H1 (cell line): ENCODE data around the gene PRKN. TPM values are rescaled to one million over a fixed set of nuclear protein-coding genes. Genes with fewer than 3 reads are reported as not detected.

Experiments used
- CTCF ChIA-PET: fragments of 300-600 bp; sonication (Branson Sonifier 250); formaldehyde crosslinking; loops from one replicate; lab custom pipeline; 2021; ENCODE audit not compliant: partially characterized antibody; lab: Charles Lee
- POLR2A ChIA-PET: fragments of 300-600 bp; sonication (Branson Sonifier 250); formaldehyde crosslinking; loops from one replicate; lab custom pipeline; 2021; ENCODE audit warnings: inconsistent platforms; ENCODE audit not compliant: partially characterized antibody; lab: Charles Lee
- DNase-seq, 2 experiments: peaks; one replicate each; pipeline versions ENCODE4 v3.0.0 to v3.0.0-alpha.2; 2010 to 2022; ENCODE audit warnings: low spot score in 2 of 2, low read depth in 1 of 2, mixed read lengths in 1 of 2
- FAIRE-seq: peaks from 2 replicates; lab custom pipeline; 2011; peaks lifted over from hg19 to GRCh38; lab: Jason Lieb, UNC
- H2AFZ ChIP-seq: 2 replicates; pipeline ENCODE4 v1.8.1; 2012; ENCODE audit warnings: low read length, inconsistent platforms
- H2AK5ac ChIP-seq: 2 replicates; pipeline ENCODE4 v1.6.1; 2013; ENCODE audit warnings: low read depth, low read length
- H2BK120ac ChIP-seq: replicated peaks from 2 replicates; pipeline ENCODE3; 2013; ENCODE audit warnings: low read depth, low read length, inconsistent platforms
- H2BK12ac ChIP-seq: 2 replicates; pipeline ENCODE4 v1.6.1; 2013; ENCODE audit warnings: low read depth, low read length
- H2BK15ac ChIP-seq: 2 replicates; pipeline ENCODE4 v1.6.1; 2013; ENCODE audit warnings: low read length
- H2BK20ac ChIP-seq: 2 replicates; pipeline ENCODE4 v1.6.1; 2013; ENCODE audit warnings: low read length
- H2BK5ac ChIP-seq: 2 replicates; pipeline ENCODE4 v1.6.1; 2013; ENCODE audit warnings: low read depth, low read length
- H3K14ac ChIP-seq: 2 replicates; pipeline ENCODE4 v1.6.1; 2013; ENCODE audit warnings: inconsistent platforms; ENCODE audit not compliant: insufficient read length
- H3K18ac ChIP-seq: 2 replicates; pipeline ENCODE4 v1.6.1; 2013; ENCODE audit warnings: low read length; ENCODE audit errors: extremely low read depth
- H3K23ac ChIP-seq: 2 replicates; pipeline ENCODE4 v1.6.1; 2013; ENCODE audit warnings: inconsistent platforms; ENCODE audit not compliant: insufficient read length
- H3K23me2 ChIP-seq: 2 replicates; pipeline ENCODE4 v1.6.1; 2013; ENCODE audit warnings: low read depth, low read length
- H3K27ac ChIP-seq: 2 replicates; pipeline ENCODE4 v1.6.1; 2011; ENCODE audit warnings: low read depth, low read length, inconsistent platforms
- H3K27me3 ChIP-seq, 4 experiments: replicated peaks in 1 of 4; 1 replicate in 1 of 4; 2 replicates in 3 of 4; pipeline versions ENCODE4 v1.6.1 to v1.8.1; 2011 to 2013; ENCODE audit warnings: low read length in 3 of 4, mild to moderate bottlenecking in 3 of 4, inconsistent platforms in 2 of 4, mixed read lengths in 2 of 4, moderate library complexity in 1 of 4; ENCODE audit not compliant: control insufficient read depth in 3 of 4, insufficient read depth in 3 of 4; ENCODE audit errors: extremely low read depth in 1 of 4
- H3K36me3 ChIP-seq, 4 experiments: 2 replicates each; pipeline versions ENCODE4 v1.6.1 to v1.8.1; 2011 to 2013; ENCODE audit warnings: mild to moderate bottlenecking in 4 of 4, low read length in 3 of 4, moderate library complexity in 2 of 4, control low read depth in 1 of 4, inconsistent platforms in 1 of 4; ENCODE audit not compliant: insufficient read depth in 4 of 4, control insufficient read depth in 2 of 4
- H3K4ac ChIP-seq: replicated peaks from 2 replicates; pipeline ENCODE3; 2013; ENCODE audit warnings: low read length, low read depth, mixed read lengths, inconsistent platforms; ENCODE audit not compliant: insufficient read length
- H3K4me1 ChIP-seq, 4 experiments: replicated peaks in 1 of 4; 1 replicate in 1 of 4; 2 replicates in 3 of 4; pipeline versions ENCODE4 v1.6.1 to v1.8.1; 2011 to 2013; ENCODE audit warnings: low read length in 3 of 4, inconsistent platforms in 2 of 4, mixed read lengths in 1 of 4; ENCODE audit not compliant: insufficient read depth in 4 of 4, control insufficient read depth in 3 of 4
- H3K4me2 ChIP-seq, 2 experiments: 2 replicates each; pipeline versions ENCODE4 v1.6.1 to v1.8.1; 2011 to 2013; ENCODE audit warnings: low read depth in 2 of 2, low read length in 2 of 2, control low read depth in 1 of 2, inconsistent platforms in 1 of 2, mild to moderate bottlenecking in 1 of 2; ENCODE audit not compliant: insufficient read depth in 1 of 2
- H3K4me3 ChIP-seq, 4 experiments: fragments of 200-600, 300-600 bp in 1 of 4; sonication (generic), shearing (Covaris generic), sonication (Bioruptor Twin) in 1 of 4; 2 replicates each; pipeline versions ENCODE4 v1.5.1 to v1.8.1; 2011 to 2016; ENCODE audit warnings: low read length in 4 of 4, low read depth in 3 of 4, control low read depth in 2 of 4, inconsistent platforms in 2 of 4, mild to moderate bottlenecking in 2 of 4, mixed read lengths in 1 of 4, moderate library complexity in 1 of 4; ENCODE audit not compliant: insufficient read depth in 2 of 4; ENCODE audit errors: extremely low read depth in 1 of 4
- H3K56ac ChIP-seq: replicated peaks from 2 replicates; pipeline ENCODE3; 2013; ENCODE audit warnings: low read depth, mild to moderate bottlenecking, mixed read lengths, low read length, inconsistent platforms; ENCODE audit not compliant: insufficient read length
- H3K79me1 ChIP-seq: 2 replicates; pipeline ENCODE4 v1.6.1; 2013; ENCODE audit warnings: low read depth, low read length, control low read depth
- H3K79me2 ChIP-seq, 2 experiments: 2 replicates each; pipeline versions ENCODE4 v1.6.1 to v1.8.1; 2012 to 2013; ENCODE audit warnings: low read length in 2 of 2, mild to moderate bottlenecking in 2 of 2, inconsistent platforms in 1 of 2; ENCODE audit not compliant: insufficient read depth in 2 of 2, control insufficient read depth in 1 of 2
- H3K9ac ChIP-seq, 4 experiments: replicated peaks in 1 of 4; 1 replicate in 1 of 4; 2 replicates in 3 of 4; pipeline versions ENCODE4 v1.6.1 to v1.8.1; 2011 to 2013; ENCODE audit warnings: low read depth in 3 of 4, low read length in 3 of 4, control low read depth in 2 of 4, mild to moderate bottlenecking in 2 of 4, moderate library complexity in 2 of 4, inconsistent platforms in 1 of 4; ENCODE audit errors: extremely low read depth in 1 of 4
- H3K9me3 ChIP-seq, 2 experiments: 2 replicates each; pipeline versions ENCODE4 v1.6.1 to v1.8.1; 2012 to 2013; ENCODE audit warnings: mild to moderate bottlenecking in 2 of 2, moderate library complexity in 2 of 2, control low read depth in 1 of 2, inconsistent platforms in 1 of 2, low read depth in 1 of 2, low read length in 1 of 2, mixed read lengths in 1 of 2; ENCODE audit not compliant: insufficient read depth in 2 of 2
- H4K20me1 ChIP-seq, 2 experiments: replicated peaks in 1 of 2; 2 replicates each; pipeline versions ENCODE3 to v1.8.1; 2011 to 2013; ENCODE audit warnings: inconsistent platforms in 2 of 2, low read length in 2 of 2, mild to moderate bottlenecking in 1 of 2; ENCODE audit not compliant: insufficient read depth in 2 of 2, control insufficient read depth in 1 of 2
- H4K5ac ChIP-seq: 2 replicates; pipeline ENCODE4 v1.6.1; 2013; ENCODE audit warnings: low read length, low read depth, mixed read lengths, inconsistent platforms; ENCODE audit not compliant: insufficient read length
- H4K8ac ChIP-seq: 2 replicates; pipeline ENCODE4 v1.8.0; 2013; ENCODE audit warnings: mild to moderate bottlenecking, moderate library complexity, low read length, inconsistent platforms; ENCODE audit not compliant: insufficient read depth; ENCODE audit errors: extremely low read depth
- H4K91ac ChIP-seq: replicated peaks from 2 replicates; pipeline ENCODE3; 2013; ENCODE audit warnings: low read length, mixed read lengths, inconsistent platforms; ENCODE audit not compliant: insufficient read length
- ATF2 ChIP-seq: IDR thresholded peaks from 2 replicates; pipeline ENCODE4 v1.6.1; 2012; ENCODE audit warnings: low read length, inconsistent platforms
- BCL11A ChIP-seq, 2 experiments: IDR thresholded peaks; one replicate each; pipeline ENCODE4 v1.6.1; 2011; ENCODE audit warnings: low read depth in 2 of 2, low read length in 2 of 2, mild to moderate bottlenecking in 2 of 2
- MAFK ChIP-seq: IDR thresholded peaks from 2 replicates; pipeline ENCODE4 v1.6.1; 2012; ENCODE audit warnings: low read depth, mild to moderate bottlenecking, improper control_type of control experiment, low read length
- RAD21 ChIP-seq, 2 experiments: IDR thresholded peaks in 1 of 2; conservative IDR thresholded peaks in 1 of 2; 2 replicates each; pipeline ENCODE4 v1.6.1; 2011; ENCODE audit warnings: low read depth in 2 of 2, low read length in 2 of 2, improper control_type of control experiment in 1 of 2, inconsistent platforms in 1 of 2, mild to moderate bottlenecking in 1 of 2, moderate library complexity in 1 of 2
- WGBS, 2 experiments: shearing (Covaris generic) in 1 of 2; methylation state at CpG; one replicate each; pipeline versions ENCODE4 v1.1.6 to v1.1.7; 2013 to 2015; ENCODE audit warnings: low lambda C conversion rate in 2 of 2, mixed read lengths in 2 of 2, inconsistent platforms in 1 of 2, low coverage in 1 of 2, missing lambda C conversion rate in 1 of 2; ENCODE audit not compliant: insufficient replicate concordance in 2 of 2, insufficient coverage in 1 of 2, insufficient read length in 1 of 2; ENCODE audit errors: extremely low coverage in 1 of 2, missing lambda C conversion rate in 1 of 2; 5-methylcytosine and 5-hydroxymethylcytosine counted together
- polyA plus RNA-seq, 7 experiments: library from polyadenylated mRNA; depleted of rRNA in 3 of 7; stranded (reverse) in 5 of 7; unstranded in 2 of 7; fragments of >200 nt in 5 of 7; fragments of 200-250 nt in 2 of 7; gene quantifications; 1 replicate in 5 of 7; 2 replicates in 1 of 7; 4 replicates in 1 of 7; pipeline versions ENCODE4 v1.2.1 to v1.2.3, GENCODE V29; 2011 to 2013; ENCODE audit warnings: missing spikeins in 2 of 7, mixed read lengths in 2 of 7
- total RNA-seq: library from RNA; stranded (reverse); fragmentation: NEBNext Ultra II Directional; extraction: Animal tissue kit (Norgen Biotek cat#: 25700); gene quantifications from 2 replicates; pipeline ENCODE4 v1.2.1, GENCODE V29; 2021

The PRKN gene
- total and polyA plus RNA-seq, 2 of the 8 experiments (the other 6 are each of a cell fraction or from before 2014, with no cell fraction given): 0.13 to 0.29 TPM

GRCh38 chr6:161590961-161591627 is 1136.5 kb downstream of the PRKN start:
- POLR2A ChIA-PET: no interaction called here
- CTCF ChIA-PET: interaction anchor here (0.7 kb wide), 1 partner anchor 84 kb away, joined by 4 read pairs; no protein-coding TSS in a partner anchor
- WGBS, 2 experiments: 79% methylated on average over 5 of the region's 5 CpGs; no CpG with 5 or more reads in 1 of the 2 experiments

More at GRCh38 chr6:161590961-161591627, 1136.5 kb downstream of the PRKN start:
- Histone ChIP-seq H2AK5ac (no peak overlapping the region), H2AFZ (no peak overlapping the region), H3K4me2 (no peak overlapping the region), H3K79me2 (no peaks in the 10 kb centered on the region), H3K56ac (no peak overlapping the region), H3K79me1 (no peaks in the 10 kb centered on the region), H2BK5ac (no peak overlapping the region), H3K14ac (no peak overlapping the region), H4K8ac (no peak overlapping the region), H2BK15ac (no peak overlapping the region), H4K20me1 (no peaks in the 10 kb centered on the region), H4K91ac (no peak overlapping the region), H3K23me2 (no peaks in the 10 kb centered on the region), H3K4me1 (no peaks in the 10 kb centered on the region), H2BK12ac (no peak overlapping the region), H2BK120ac (no peak overlapping the region), H3K4me3 (no peak overlapping the region), H4K5ac (no peak overlapping the region), H3K27me3 (no peaks in the 10 kb centered on the region), H3K36me3 (no peaks in the 10 kb centered on the region), H3K9ac (no peak overlapping the region), H3K18ac (no peak overlapping the region), H3K9me3 (no peaks in the 10 kb centered on the region), H2BK20ac (no peak overlapping the region), H3K27ac (no peak overlapping the region), H3K23ac (no peak overlapping the region), H3K4ac (no peak overlapping the region)
- FAIRE-seq: no peak
- DNase-seq: no peak
- TF ChIP-seq RAD21 (IDR thresholded peaks at IDR 0.05 in 1 of 2, conservative IDR thresholded peaks at IDR 0.05 in 1 of 2; ENCODE audit: low read depth in 2 of 2, low read length in 2 of 2) (0 out of 4 replicates have a peak, but pooled peaks of 1 of the 2 experiments have one; percentile 3), MAFK (no peak), ATF2 (no peak), BCL11A (IDR thresholded peaks at IDR 0.05; ENCODE audit: low read depth in 2 of 2, low read length in 2 of 2) (no peak)
